NT2/D1 (cell line): ENCODE data around the gene UNC5B.

Source experiments
- YY1 ChIP-seq: IDR thresholded peaks from 2 replicates; pipeline ENCODE4 v1.6.1; 2011; ENCODE audit not compliant: insufficient read length, insufficient read depth
- ZNF274 ChIP-seq: IDR thresholded peaks from 2 replicates; pipeline ENCODE4 v1.6.1; 2011; ENCODE audit warnings: mild to moderate bottlenecking, low read depth, low read length

DNA sequence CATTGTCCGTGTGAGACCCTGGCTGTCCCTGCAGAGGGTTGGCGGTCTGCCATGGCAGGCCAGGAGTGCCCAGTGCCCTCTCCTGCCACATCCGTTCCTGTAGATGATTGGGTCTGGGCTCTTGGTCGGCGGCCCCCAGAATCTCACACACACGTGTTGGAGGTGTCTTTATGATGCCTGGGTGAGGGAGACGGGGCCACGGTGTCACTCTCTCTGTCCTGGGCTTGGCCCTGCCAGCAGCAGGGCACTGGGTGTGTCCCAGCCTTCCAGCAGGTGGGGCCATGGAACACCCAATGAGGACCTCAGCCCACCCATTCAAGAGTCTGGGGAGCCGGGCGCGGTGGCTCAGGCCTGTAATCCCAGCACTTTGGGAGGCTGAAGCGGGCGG, 30.2 kb downstream of the UNC5B start:
- TF ChIP-seq ZNF274 (no peak), YY1 (no peak)
